Kidney (tissue), 14 donors: Measurements from ENCODE around the gene CDCP2. TPM values are rescaled to one million over a fixed set of nuclear protein-coding genes. Genes with fewer than 3 reads are reported as not detected.
A peak's percentile ranks its signal among the peaks of the same experiment; 100 is the strongest.

Experiments
- DNase-seq, 5 donors: peaks; one replicate each; pipeline ENCODE4 v3.0.0-alpha.2; 2013 to 2020
- FAIRE-seq: peaks from 2 replicates; lab custom pipeline; 2012; peaks lifted over from hg19 to GRCh38; lab: Jason Lieb, UNC
- H3K27ac ChIP-seq, 2 donors: one replicate each; pipeline ENCODE4 v1.7.0; 2013; ENCODE audit warnings: low read depth in 2 of 2, low read length in 2 of 2, inconsistent platforms in 1 of 2
- H3K27me3 ChIP-seq: one replicate; pipeline ENCODE4 v1.7.1; 2013; ENCODE audit warnings: low read length, inconsistent platforms; ENCODE audit not compliant: control insufficient read depth, insufficient read depth
- H3K36me3 ChIP-seq, 3 donors: one replicate each; pipeline versions ENCODE4 v1.7.0 to v1.7.1; 2013; ENCODE audit warnings: low read length in 3 of 3, control low read depth in 1 of 3, inconsistent platforms in 1 of 3; ENCODE audit not compliant: insufficient read depth in 3 of 3, control insufficient read depth in 2 of 3
- H3K4me1 ChIP-seq, 3 donors: one replicate each; pipeline versions ENCODE4 v1.7.0 to v1.7.1; 2013; ENCODE audit warnings: low read length in 3 of 3, inconsistent platforms in 1 of 3, low read depth in 1 of 3; ENCODE audit not compliant: control insufficient read depth in 2 of 3, insufficient read depth in 2 of 3
- H3K4me3 ChIP-seq, 3 donors: one replicate each; pipeline versions ENCODE4 v1.7.0 to v1.8.1; 2013; ENCODE audit warnings: low read length in 3 of 3, control low read depth in 1 of 3, inconsistent platforms in 1 of 3
- H3K9ac ChIP-seq, 3 donors: one replicate each; pipeline versions ENCODE4 v1.7.0 to v1.7.1; 2013; ENCODE audit warnings: low read length in 3 of 3, control low read depth in 1 of 3, inconsistent platforms in 1 of 3
- H3K9me3 ChIP-seq, 3 donors: one replicate each; pipeline versions ENCODE4 v1.7.0 to v1.7.1; 2013; ENCODE audit warnings: low read length in 3 of 3, control low read depth in 1 of 3, inconsistent platforms in 1 of 3; ENCODE audit not compliant: control insufficient read depth in 2 of 3, insufficient read depth in 1 of 3
- CTCF ChIP-seq: IDR thresholded peaks from 3 replicates; pipeline ENCODE4 v1.5.1; 2012; ENCODE audit warnings: mild to moderate bottlenecking, moderate library complexity, borderline replicate concordance; ENCODE audit not compliant: insufficient read depth; ENCODE audit errors: extremely low read depth
- intact Hi-C: fragments of 100-400 bp; cut with DNase I; formaldehyde crosslinking; loops from one replicate; pipeline ENCODE4 v1.11.1; 2022
- polyA plus RNA-seq: library from polyadenylated mRNA; stranded (reverse); fragments of 350-450 nt; fragmentation: Illumina TruSeq; extraction: RNeasy Lipid Tissue Mini Kit (QIAGEN cat#74804); gene quantifications from one replicate; pipeline ENCODE4 v1.2.3, GENCODE V29; 2014; ENCODE audit warnings: low read depth, low replicate concordance; ENCODE audit not compliant: insufficient read depth
- total RNA-seq: library from RNA; stranded (reverse); fragmentation: NEBNext Ultra II Directional; extraction: Animal tissue kit (Norgen Biotek cat#: 25700); gene quantifications from one replicate; pipeline ENCODE4 v1.2.1, GENCODE V29; 2021
- donor health status: control.
- donor health status: control.
- donor health status: control.
- donor health status: control.
- donor health status: control.
- donor health status: DM: yes; HTN: yes; CAD: no.
- donor health status: Normal renal cell carcinoma (clear cell type).

CDCP2 gene
- total and polyA plus RNA-seq, 2 donors from 2014 or later = 0.54 TPM; not detected in 1

GRCh38 chr1:54121482-54122134 is 31.2 kb downstream of the CDCP2 start:
- TF ChIP-seq CTCF = peak; percentile 70
- Histone ChIP-seq H3K27me3 (no peaks in the 10 kb centered on the region), H3K4me1 (peaks cover 0 to 10% (median 0%) of the 10 kb centered on the region in 3 donors), H3K27ac (no peak overlapping the region), H3K9ac (no peak overlapping the region), H3K9me3 (peaks cover 0 to 2% (median 0%) of the 10 kb centered on the region in 3 donors), H3K36me3 (no peaks in the 10 kb centered on the region), H3K4me3 (peak overlapping the region; percentile 1 to 22 (median 3))
- intact Hi-C loops = no loop called here
- peak; percentile 89 to 93 (median 90) for DNase-seq
- FAIRE-seq = no peak

GRCh38 chr1:54120698-54121481 is 31.9 kb downstream of the CDCP2 start:
- Histone ChIP-seq H3K36me3 (no peaks in the 10 kb centered on the region), H3K4me3 (no peak overlapping the region), H3K9me3 (peaks cover 0 to 2% (median 0%) of the 10 kb centered on the region in 3 donors), H3K9ac (no peak overlapping the region), H3K27me3 (no peaks in the 10 kb centered on the region), H3K4me1 (peaks cover 0 to 10% (median 0%) of the 10 kb centered on the region in 3 donors), H3K27ac (no peak overlapping the region)
- no peak for TF ChIP-seq CTCF
- DNase-seq = no peak
- no peak for FAIRE-seq
- intact Hi-C loops = no loop called here

- Histone ChIP-seq H3K27ac (no peak overlapping the region), H3K9ac (no peak overlapping the region), H3K27me3 (no peaks in the 10 kb centered on the region), H3K4me3 (peak overlapping the region in 1 of 3 donors; percentile 7), H3K4me1 (peaks cover 0 to 7% (median 0%) of the 10 kb centered on the region in 3 donors), H3K9me3 (peaks cover 0 to 2% (median 0%) of the 10 kb centered on the region in 3 donors), H3K36me3 (no peaks in the 10 kb centered on the region)
- no peak for FAIRE-seq
- no peak for TF ChIP-seq CTCF
- DNase-seq = no peak
- intact Hi-C loops = no loop called here
Observed at GRCh38 chr1:54120018-54120697, 32.6 kb downstream of the CDCP2 start.
